Fibroblast of lung (primary cell): ENCODE results near the gene IFITM5.

Source experiments
- EZH2 ChIP-seq: IDR thresholded peaks from 2 replicates; pipeline ENCODE4 v1.5.1; 2012; ENCODE audit warnings: low read length, control low read depth, mild to moderate bottlenecking; ENCODE audit errors: missing control alignments
- TF ChIP-seq, protein P1 (sequence below), 2 donors: IDR thresholded peaks in 1 of 2; conservative IDR thresholded peaks in 1 of 2; 1 replicate in 1 of 2; 2 replicates in 1 of 2; pipeline ENCODE4 v1.5.1; 2011 to 2012; ENCODE audit warnings: low read length in 2 of 2, control low read depth in 1 of 2, inconsistent platforms in 1 of 2, low read depth in 1 of 2, mild to moderate bottlenecking in 1 of 2

- no peak for TF ChIP-seq EZH2
- TF ChIP-seq, protein P1, sequence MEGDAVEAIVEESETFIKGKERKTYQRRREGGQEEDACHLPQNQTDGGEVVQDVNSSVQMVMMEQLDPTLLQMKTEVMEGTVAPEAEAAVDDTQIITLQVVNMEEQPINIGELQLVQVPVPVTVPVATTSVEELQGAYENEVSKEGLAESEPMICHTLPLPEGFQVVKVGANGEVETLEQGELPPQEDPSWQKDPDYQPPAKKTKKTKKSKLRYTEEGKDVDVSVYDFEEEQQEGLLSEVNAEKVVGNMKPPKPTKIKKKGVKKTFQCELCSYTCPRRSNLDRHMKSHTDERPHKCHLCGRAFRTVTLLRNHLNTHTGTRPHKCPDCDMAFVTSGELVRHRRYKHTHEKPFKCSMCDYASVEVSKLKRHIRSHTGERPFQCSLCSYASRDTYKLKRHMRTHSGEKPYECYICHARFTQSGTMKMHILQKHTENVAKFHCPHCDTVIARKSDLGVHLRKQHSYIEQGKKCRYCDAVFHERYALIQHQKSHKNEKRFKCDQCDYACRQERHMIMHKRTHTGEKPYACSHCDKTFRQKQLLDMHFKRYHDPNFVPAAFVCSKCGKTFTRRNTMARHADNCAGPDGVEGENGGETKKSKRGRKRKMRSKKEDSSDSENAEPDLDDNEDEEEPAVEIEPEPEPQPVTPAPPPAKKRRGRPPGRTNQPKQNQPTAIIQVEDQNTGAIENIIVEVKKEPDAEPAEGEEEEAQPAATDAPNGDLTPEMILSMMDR (conservative IDR thresholded peaks at IDR 0.05 in 1 of 2, IDR thresholded peaks at IDR 0.05 in 1 of 2; ENCODE audit: low read depth in 1 of 2, low read length in 2 of 2) = no peak
Measured at GRCh38 chr11:329886-330253, 30.5 kb upstream of the IFITM5 start.
